IMR-90 (cell line): ENCODE measurements around the gene CFAP298. TPM values are rescaled to one million over a fixed set of nuclear protein-coding genes. Genes with fewer than 3 reads are reported as not detected.
"Not testable (repeated sequence)": the region's sequence is repeated elsewhere in the genome, so short reads cannot be mapped to it uniquely, and the experiment has no call there.

Experiments
- ATAC-seq: fragments of 200-7000 bp; cut with Tn5 transposase; 2 replicates; pipeline ENCODE4 v1.9.1; 2020; ENCODE audit warnings: low read depth, mild to moderate bottlenecking, moderate library complexity
- BruUV-seq: library from RNA; stranded (reverse); fragments of 400-500 nt; replicated peaks from 2 replicates; lab custom pipeline; 2021; lab: Mats Ljungman, UMichigan
- CTCF ChIA-PET: fragments of 300-600 bp; formaldehyde crosslinking; extraction: SDS; loops from one replicate; lab custom pipeline; 2021; ENCODE audit warnings: antibody characterized with exemption; lab: Yijun Ruan, JAX
- POLR2A ChIA-PET: fragments of 300-600 bp; sonication (Branson Sonifier 250); formaldehyde crosslinking; loops from one replicate; lab custom pipeline; 2022; ENCODE audit warnings: antibody characterized with exemption; ENCODE audit not compliant: unreplicated experiment; lab: Charles Lee
- DNase-seq: peaks from one replicate; pipeline ENCODE4 v3.0.0; 2013
- H2AFZ ChIP-seq: replicated peaks from 2 replicates; pipeline ENCODE3; 2013; ENCODE audit warnings: low read length, mild to moderate bottlenecking; ENCODE audit not compliant: poor library complexity
- H2AK5ac ChIP-seq: 2 replicates; pipeline ENCODE4 v1.6.1; 2013; ENCODE audit warnings: low read depth, low read length, inconsistent platforms
- H2AK9ac ChIP-seq: replicated peaks from 2 replicates; pipeline ENCODE3; 2013; ENCODE audit warnings: mild to moderate bottlenecking, low read depth, low read length, moderate library complexity; ENCODE audit not compliant: poor library complexity
- H2BK120ac ChIP-seq: 2 replicates; pipeline ENCODE4 v1.6.1; 2013; ENCODE audit warnings: low read depth, low read length, inconsistent platforms
- H2BK15ac ChIP-seq: 3 replicates; pipeline ENCODE4 v1.6.1; 2013; ENCODE audit warnings: low read depth, low read length, inconsistent platforms
- H2BK20ac ChIP-seq: 2 replicates; pipeline ENCODE4 v1.6.1; 2013; ENCODE audit warnings: low read depth, mild to moderate bottlenecking, inconsistent platforms, low read length, moderate library complexity
- H2BK5ac ChIP-seq: 2 replicates; pipeline ENCODE4 v1.6.1; 2013; ENCODE audit warnings: mild to moderate bottlenecking, low read depth, low read length, inconsistent platforms; ENCODE audit not compliant: poor library complexity, severe bottlenecking
- H3K14ac ChIP-seq: replicated peaks from 2 replicates; pipeline ENCODE4 v1.6.1; 2013; ENCODE audit warnings: low read depth, low read length, inconsistent platforms
- H3K18ac ChIP-seq: 2 replicates; pipeline ENCODE4 v1.6.1; 2013; ENCODE audit warnings: low read depth, low read length, control low read depth
- H3K23ac ChIP-seq: 2 replicates; pipeline ENCODE4 v1.6.1; 2013; ENCODE audit warnings: low read depth, low read length, inconsistent platforms
- H3K27ac ChIP-seq: 2 replicates; pipeline ENCODE4 v1.5.1; 2013; ENCODE audit warnings: mild to moderate bottlenecking, control low read depth, low read length; ENCODE audit not compliant: insufficient read depth
- H3K27me3 ChIP-seq: 2 replicates; pipeline ENCODE4 v1.6.1; 2013; ENCODE audit warnings: low read length; ENCODE audit not compliant: control insufficient read depth, insufficient read depth
- H3K36me3 ChIP-seq: 2 replicates; pipeline ENCODE4 v1.6.1; 2013; ENCODE audit warnings: low read length, mixed read lengths; ENCODE audit not compliant: control insufficient read depth, insufficient read depth
- H3K4ac ChIP-seq: 2 replicates; pipeline ENCODE4 v1.6.1; 2013; ENCODE audit warnings: low read depth, low read length, inconsistent platforms
- H3K4me1 ChIP-seq: 2 replicates; pipeline ENCODE4 v1.6.1; 2013; ENCODE audit warnings: low read length, mixed read lengths; ENCODE audit not compliant: control insufficient read depth, insufficient read depth
- H3K4me2 ChIP-seq: 2 replicates; pipeline ENCODE4 v1.6.1; 2013; ENCODE audit warnings: low read depth, mild to moderate bottlenecking, control low read depth, low read length, moderate library complexity
- H3K4me3 ChIP-seq: 2 replicates; pipeline ENCODE4 v1.5.1; 2013; ENCODE audit warnings: low read depth, mild to moderate bottlenecking, control low read depth, low read length, moderate library complexity; ENCODE audit not compliant: insufficient read depth
- H3K56ac ChIP-seq: 2 replicates; pipeline ENCODE4 v1.6.1; 2013; ENCODE audit warnings: low read length, inconsistent platforms; ENCODE audit not compliant: insufficient read depth; ENCODE audit errors: extremely low read depth
- H3K79me1 ChIP-seq, 2 experiments: 2 replicates each; pipeline ENCODE4 v1.6.1; 2013; ENCODE audit warnings: low read length in 2 of 2, inconsistent platforms in 1 of 2, low read depth in 1 of 2
- H3K9ac ChIP-seq: 2 replicates; pipeline ENCODE4 v1.6.1; 2013; ENCODE audit warnings: low read depth, low read length, control low read depth
- H3K9me1 ChIP-seq: 2 replicates; pipeline ENCODE4 v1.6.1; 2013; ENCODE audit warnings: low read length, inconsistent platforms; ENCODE audit not compliant: insufficient read depth
- H3K9me3 ChIP-seq: 2 replicates; pipeline ENCODE4 v1.6.1; 2013; ENCODE audit warnings: low read length; ENCODE audit not compliant: control insufficient read depth, insufficient read depth
- H4K20me1 ChIP-seq: 2 replicates; pipeline ENCODE4 v1.6.1; 2013; ENCODE audit warnings: low read length, inconsistent platforms; ENCODE audit not compliant: insufficient read depth
- H4K5ac ChIP-seq: 2 replicates; pipeline ENCODE4 v1.6.1; 2013; ENCODE audit warnings: mild to moderate bottlenecking, low read depth, low read length, control low read depth
- H4K8ac ChIP-seq, 2 experiments: 2 replicates each; pipeline ENCODE4 v1.6.1; 2013; ENCODE audit warnings: low read depth in 2 of 2, low read length in 2 of 2, control low read depth in 1 of 2, inconsistent platforms in 1 of 2
- H4K91ac ChIP-seq: 2 replicates; pipeline ENCODE4 v1.6.1; 2013; ENCODE audit warnings: low read depth, low read length, inconsistent platforms; ENCODE audit not compliant: insufficient read depth
- BHLHE40 ChIP-seq: fragments of 150-350 bp; IDR thresholded peaks from 2 replicates; pipeline ENCODE4 v1.6.1; 2016; ENCODE audit warnings: mild to moderate bottlenecking, low read depth, low read length
- CTCF ChIP-seq: conservative IDR thresholded peaks from 2 replicates; pipeline ENCODE4 v1.5.1; 2012; ENCODE audit warnings: mild to moderate bottlenecking, low read depth, low read length, improper control_type of control experiment
- RAD21 ChIP-seq: IDR thresholded peaks from 2 replicates; pipeline ENCODE4 v1.6.1; 2012; ENCODE audit warnings: low read length, improper control_type of control experiment
- SMC3 ChIP-seq: fragments of 150-350 bp; IDR thresholded peaks from 2 replicates; pipeline ENCODE4 v1.6.1; 2016; ENCODE audit warnings: low read depth, mild to moderate bottlenecking, antibody characterized with exemption, low read length, moderate library complexity
- USF2 ChIP-seq: fragments of 150-350 bp; IDR thresholded peaks from 2 replicates; pipeline ENCODE4 v1.6.1; 2017; ENCODE audit warnings: mild to moderate bottlenecking, antibody characterized with exemption, low read length, low read depth
- WGBS, 2 experiments: methylation state at CpG; one replicate each; pipeline versions ENCODE4 v1.1.5 to v1.1.7; 2013; ENCODE audit warnings: missing lambda C conversion rate in 2 of 2; ENCODE audit not compliant: insufficient read length in 1 of 2; ENCODE audit errors: extremely low coverage in 2 of 2; 5-methylcytosine and 5-hydroxymethylcytosine counted together
- dilution Hi-C: fragments of 300-500 bp; cut with HindIII; formaldehyde crosslinking; loops from one replicate; pipeline ENCODE4 v1.14.3; 2018; ENCODE audit warnings: low sequenced_read_pairs; ENCODE audit not compliant: unreplicated experiment
- in situ Hi-C: fragments of 300-500 bp; cut with MboI; formaldehyde crosslinking; loops from 3 replicates; pipeline ENCODE4 v1.14.3; 2019; ENCODE audit warnings: low sequenced_read_pairs, inconsistent platforms, mixed read lengths
- intact Hi-C: fragments of 100-400 bp; cut with micrococcal nuclease; formaldehyde crosslinking; loops from 2 replicates; pipeline ENCODE4 v1.10.0; 2022
- polyA plus RNA-seq, 3 experiments: library from polyadenylated mRNA; depleted of rRNA; stranded (reverse); fragments of >200 nt; gene quantifications; 2 replicates each; pipeline ENCODE4 v1.2.3, GENCODE V29; 2012; ENCODE audit warnings: low replicate concordance in 1 of 3
- total RNA-seq: library from RNA; depleted of rRNA; stranded (reverse); fragments of >200 nt; gene quantifications from 2 replicates; pipeline ENCODE4 v1.2.3, GENCODE V29; 2012

The CFAP298 gene
- total and polyA plus RNA-seq, 2 of the 4 experiments (the other 2 are of a cell fraction): 8.1 to 25.7 TPM

GRCh38 chr21:32562426-32562825 lies 49.8 kb downstream of the CFAP298 start:
- Histone ChIP-seq H2BK5ac (no peak overlapping the region), H3K4ac (no peak overlapping the region), H4K91ac (no peak overlapping the region), H2BK20ac (no peak overlapping the region), H3K36me3 (no peaks in the 10 kb centered on the region), H3K4me1 (no peaks in the 10 kb centered on the region), H3K9ac (no peak overlapping the region), H4K8ac (no peak overlapping the region; a peak in 1 of 4 replicates), H3K14ac (no peak overlapping the region), H3K4me3 (no peak overlapping the region), H3K9me1 (no peaks in the 10 kb centered on the region), H3K23ac (no peak overlapping the region), H2BK15ac (no peak overlapping the region), H3K27me3 (no peaks in the 10 kb centered on the region), H3K18ac (no peak overlapping the region), H2BK120ac (no peak overlapping the region), H2AFZ (no peak overlapping the region), H3K79me1 (no peaks in the 10 kb centered on the region), H3K56ac (no peak overlapping the region), H3K9me3 (no peaks in the 10 kb centered on the region; the same call in 1 of the 2 replicates), H4K20me1 (no peaks in the 10 kb centered on the region), H4K5ac (no peak overlapping the region), H3K4me2 (no peak overlapping the region), H2AK5ac (no peak overlapping the region), H2AK9ac (no peak overlapping the region), H3K27ac (no peak overlapping the region)
- intact Hi-C loops: loop anchor here (1.0 to 5.0 kb wide), 2 partner anchors 40 to 159 kb away; no protein-coding TSS in a partner anchor
- WGBS, 2 experiments: 55% methylated on average over 4 of the region's 5 CpGs; no CpG with 5 or more reads in 1 of the 2 experiments
- ATAC-seq (peak; percentile 81), DNase-seq (peak; percentile 83)
- ChIA-PET POLR2A (no interaction called here), CTCF (no interaction called here)
- dilution Hi-C loops: no loop called here
- no TSS peak for BruUV-seq
- peak; percentile 20; the same call in 1 of the 2 replicates for TF ChIP-seq USF2
- peak; percentile 68 for TF ChIP-seq SMC3
- peak; percentile 64 for TF ChIP-seq CTCF
- peak; percentile 75 for TF ChIP-seq RAD21
- no peak for TF ChIP-seq BHLHE40
- in situ Hi-C loops: no loop called here

GRCh38 chr21:32561476-32561875 lies 50.7 kb downstream of the CFAP298 start:
- H2AK5ac ChIP-seq, H3K79me1 ChIP-seq, H3K14ac ChIP-seq, BruUV-seq, H2BK120ac ChIP-seq, H3K4me1 ChIP-seq, H2AK9ac ChIP-seq, DNase-seq, H2BK20ac ChIP-seq, H4K5ac ChIP-seq, H3K4me3 ChIP-seq, H3K27ac ChIP-seq, H4K8ac ChIP-seq, H3K9me3 ChIP-seq, H3K4me2 ChIP-seq, H2BK5ac ChIP-seq, ATAC-seq, H4K20me1 ChIP-seq, H3K36me3 ChIP-seq, H3K56ac ChIP-seq, H3K27me3 ChIP-seq, H2BK15ac ChIP-seq, H3K4ac ChIP-seq, H3K9ac ChIP-seq, H3K18ac ChIP-seq, H3K9me1 ChIP-seq, H3K23ac ChIP-seq, dilution Hi-C loops, H2AFZ ChIP-seq, H4K91ac ChIP-seq, POLR2A ChIA-PET, in situ Hi-C loops: not testable (repeated sequence)
- intact Hi-C loops: loop anchor here (5.0 kb wide), 1 partner anchor 39 kb away; no protein-coding TSS in a partner anchor
- CTCF ChIA-PET: interaction anchor here (0.9 to 1.2 kb wide), 2 partner anchors 49 to 158 kb away, joined by 3 read pairs; no protein-coding TSS in a partner anchor
- no CpG with 5 or more reads among the region's 1 CpG for WGBS, 2 experiments
